ENCODE results near the gene MORC4.

DNA sequence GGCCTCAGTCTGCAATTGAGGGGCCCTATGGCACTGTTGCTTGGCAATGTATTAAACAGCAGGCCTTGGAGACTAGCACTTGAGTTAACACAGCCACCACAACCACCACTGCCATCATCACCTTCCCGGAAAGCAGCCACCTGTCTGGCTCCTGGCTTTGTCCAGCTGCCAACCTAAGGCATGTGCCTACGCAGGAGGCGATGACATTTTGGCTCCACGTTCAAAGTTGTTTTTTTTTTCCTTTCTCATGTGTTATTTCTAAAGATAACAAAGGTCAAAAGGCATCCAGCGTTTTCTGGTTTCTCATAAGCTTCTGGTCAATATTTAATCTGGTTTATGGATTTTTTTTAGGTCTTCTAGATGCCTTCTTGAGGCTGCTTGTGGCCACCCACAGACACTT is 72.3 kb downstream of the MORC4 start:
- TF ChIP-seq HDAC2 (IDR thresholded peaks at IDR 0.05): no peak
- TF ChIP-seq, protein P1, sequence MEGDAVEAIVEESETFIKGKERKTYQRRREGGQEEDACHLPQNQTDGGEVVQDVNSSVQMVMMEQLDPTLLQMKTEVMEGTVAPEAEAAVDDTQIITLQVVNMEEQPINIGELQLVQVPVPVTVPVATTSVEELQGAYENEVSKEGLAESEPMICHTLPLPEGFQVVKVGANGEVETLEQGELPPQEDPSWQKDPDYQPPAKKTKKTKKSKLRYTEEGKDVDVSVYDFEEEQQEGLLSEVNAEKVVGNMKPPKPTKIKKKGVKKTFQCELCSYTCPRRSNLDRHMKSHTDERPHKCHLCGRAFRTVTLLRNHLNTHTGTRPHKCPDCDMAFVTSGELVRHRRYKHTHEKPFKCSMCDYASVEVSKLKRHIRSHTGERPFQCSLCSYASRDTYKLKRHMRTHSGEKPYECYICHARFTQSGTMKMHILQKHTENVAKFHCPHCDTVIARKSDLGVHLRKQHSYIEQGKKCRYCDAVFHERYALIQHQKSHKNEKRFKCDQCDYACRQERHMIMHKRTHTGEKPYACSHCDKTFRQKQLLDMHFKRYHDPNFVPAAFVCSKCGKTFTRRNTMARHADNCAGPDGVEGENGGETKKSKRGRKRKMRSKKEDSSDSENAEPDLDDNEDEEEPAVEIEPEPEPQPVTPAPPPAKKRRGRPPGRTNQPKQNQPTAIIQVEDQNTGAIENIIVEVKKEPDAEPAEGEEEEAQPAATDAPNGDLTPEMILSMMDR (IDR thresholded peaks at IDR 0.05): no peak
- TF ChIP-seq EP300 (IDR thresholded peaks at IDR 0.05): peak; percentile 89 to 94; a peak in 4 of 5 replicates
- peak; percentile 22; the same call in 1 of the 3 replicates for TF ChIP-seq SMC3 (IDR thresholded peaks at IDR 0.05)
- TF ChIP-seq EHMT2 (IDR thresholded peaks at IDR 0.05; ENCODE audit: low read depth): no peak
- TF ChIP-seq ZC3H11A (IDR thresholded peaks at IDR 0.05): no peak
- TF ChIP-seq RNF2 (IDR thresholded peaks at IDR 0.05; ENCODE audit: borderline replicate concordance, low read depth): no peak
